Astrocyte (in vitro differentiated cells and primary cell): ENCODE data around the gene RASGRF1.

Source experiments
- CTCF ChIP-seq: IDR thresholded peaks from 2 replicates; pipeline ENCODE4 v1.5.1; 2011; ENCODE audit warnings: low read depth, mild to moderate bottlenecking, inconsistent platforms, low read length, moderate library complexity; ENCODE audit not compliant: insufficient read depth
- EZH2 ChIP-seq: IDR thresholded peaks from 2 replicates; pipeline ENCODE4 v1.6.1; 2012; ENCODE audit warnings: mild to moderate bottlenecking, low read length, inconsistent platforms; ENCODE audit not compliant: insufficient read depth

GRCh38 chr15:79037848-79038247 lies 52.7 kb downstream of the RASGRF1 start:
- TF ChIP-seq CTCF (no peak), EZH2 (no peak)
